CD4-positive, alpha-beta T cell treated with Interleukin-1 beta for 1 hour (primary cell): ENCODE data around the gene HHAT.
A peak's percentile ranks its signal among the peaks of the same experiment; 100 is the strongest.
"Not testable (repeated sequence)": the region's sequence is repeated elsewhere in the genome, so short reads cannot be mapped to it uniquely, and the experiment has no call there.

Experiments used
- DNase-seq, 2 donors: peaks; one replicate each; pipeline ENCODE4 v3.0.0-alpha.2; 2020 to 2022

Gene HHAT

GRCh38 chr1:210398466-210398865 is 69.8 kb downstream of the HHAT start:
- DNase-seq: no peak

DNA sequence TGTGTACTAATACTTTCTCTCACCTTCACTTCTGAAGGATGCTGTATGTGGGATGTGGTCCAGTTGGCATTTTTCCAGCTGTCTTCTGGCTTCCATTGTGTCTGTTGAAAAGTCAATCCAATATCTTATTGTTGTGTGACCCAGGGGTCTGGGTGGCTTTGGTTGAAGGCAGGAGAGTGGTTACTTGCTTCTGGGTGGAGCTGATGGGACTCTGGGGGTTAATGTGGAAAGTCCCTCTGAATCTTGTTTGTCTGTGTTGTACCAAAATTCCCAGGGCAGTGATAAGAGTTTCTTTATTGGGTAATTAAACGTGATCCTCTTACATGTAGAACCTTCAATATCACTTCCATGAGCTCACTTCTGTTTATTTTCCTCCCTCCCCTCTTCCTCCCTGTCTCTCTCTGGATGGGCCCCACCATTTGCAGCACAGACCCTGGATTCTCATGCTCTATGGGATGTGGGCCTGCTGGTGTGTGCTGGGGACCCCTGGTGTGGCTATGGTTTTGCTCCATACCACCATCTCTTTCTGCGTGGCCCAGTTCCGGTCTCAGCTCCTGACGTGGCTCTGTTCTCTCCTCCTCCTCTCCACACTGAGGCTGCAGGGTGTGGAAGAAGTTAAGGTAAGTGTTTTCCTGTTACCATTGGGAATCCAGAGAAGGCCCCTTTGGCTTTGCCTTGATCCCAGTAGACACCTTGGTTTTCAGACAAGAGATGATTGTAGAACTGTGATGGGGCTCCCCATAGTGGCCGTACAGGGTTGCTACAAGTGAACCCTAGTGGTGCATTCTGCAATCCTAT is 71.5 kb downstream of the HHAT start:
- peak; percentile 22 to 50 for DNase-seq

DNA sequence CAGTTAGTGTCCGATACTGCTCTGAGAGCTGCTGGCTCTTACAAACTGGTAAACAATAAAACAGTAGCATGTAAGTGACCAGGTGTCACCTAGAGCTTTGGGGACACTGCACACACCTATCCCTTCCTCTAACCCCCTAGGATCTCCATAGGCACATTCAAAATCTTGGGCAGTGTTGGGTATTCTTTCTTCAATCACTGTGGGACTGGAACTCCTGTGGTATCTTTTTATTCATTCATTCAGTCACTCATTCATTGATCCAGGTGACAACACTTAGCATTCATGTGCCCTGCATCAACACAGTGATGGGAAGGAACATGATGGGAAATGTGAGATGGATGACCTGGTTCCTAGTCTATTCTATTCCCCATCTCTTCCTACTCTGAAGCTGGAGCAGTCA is 73.9 kb downstream of the HHAT start:
- no peak for DNase-seq

GRCh38 chr1:210405316-210405715 is 76.6 kb downstream of the HHAT start:
- DNase-seq: no peak

GRCh38 chr1:210406341-210406740 is 77.6 kb downstream of the HHAT start:
- DNase-seq: not testable (repeated sequence)

DNA sequence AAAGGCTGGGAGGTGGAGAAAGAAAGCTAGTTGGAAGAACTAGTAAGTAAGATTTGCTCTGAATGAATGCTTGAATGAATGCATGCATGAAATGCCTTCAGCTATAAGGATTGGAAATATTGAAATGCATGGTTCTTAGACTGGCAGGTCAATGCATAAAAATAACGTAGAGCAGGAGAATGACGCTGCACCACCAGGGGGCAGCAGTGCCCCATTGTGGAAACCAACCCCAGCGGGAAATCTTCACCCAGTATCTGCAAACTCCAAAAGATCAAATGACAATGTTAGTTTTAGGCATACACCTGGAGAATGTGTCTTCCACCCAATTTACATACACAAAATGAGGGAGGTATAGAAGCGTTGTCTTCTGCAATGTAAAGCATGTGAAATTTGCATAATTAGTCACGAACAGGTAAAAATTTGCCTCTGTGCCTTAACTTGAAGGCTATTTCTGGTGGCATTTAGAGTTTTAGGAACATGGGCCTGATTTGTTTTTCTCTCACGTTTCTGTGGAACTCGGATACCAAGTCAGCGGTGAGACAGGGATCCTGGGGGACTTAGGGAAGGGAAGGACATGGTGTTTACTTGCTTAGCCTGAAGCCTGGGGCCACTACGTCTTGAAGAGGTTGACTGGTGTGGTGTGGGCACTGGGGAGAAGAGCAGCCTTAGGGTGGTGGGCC is 78.6 kb downstream of the HHAT start:
- peak; percentile 48 to 65 for DNase-seq

GRCh38 chr1:210407887-210408252 is 79.2 kb downstream of the HHAT start:
- DNase-seq: no peak

DNA sequence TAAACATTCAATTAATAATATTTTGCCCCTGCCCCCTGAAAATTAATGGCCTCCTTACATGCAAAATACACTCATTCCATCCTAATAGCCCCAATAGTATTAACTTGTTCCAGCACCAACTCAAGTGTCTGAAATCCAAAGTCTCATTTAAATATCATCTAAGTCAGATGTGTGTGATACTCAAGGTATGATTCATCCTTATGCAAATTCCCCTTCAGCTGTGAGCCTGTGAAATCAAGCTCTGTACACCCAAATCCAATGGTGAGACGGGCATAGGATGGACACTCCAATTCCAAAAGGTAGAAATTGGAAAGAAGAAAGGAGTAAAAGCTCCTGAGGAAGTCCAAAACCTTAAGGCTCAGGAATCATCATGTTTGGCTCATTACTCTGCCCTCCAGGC is 83.5 kb downstream of the HHAT start:
- no peak for DNase-seq

- no peak for DNase-seq
Observed at GRCh38 chr1:210413951-210414350, 85.2 kb downstream of the HHAT start.

GRCh38 chr1:210415846-210416448 is 87.2 kb downstream of the HHAT start:
- no peak for DNase-seq

GRCh38 chr1:210416681-210417080 is 88.0 kb downstream of the HHAT start:
- DNase-seq: no peak

GRCh38 chr1:210417881-210418280 is 89.2 kb downstream of the HHAT start:
- no peak for DNase-seq

- no peak for DNase-seq
Observed at GRCh38 chr1:210418863-210419650, 90.4 kb downstream of the HHAT start.

DNA sequence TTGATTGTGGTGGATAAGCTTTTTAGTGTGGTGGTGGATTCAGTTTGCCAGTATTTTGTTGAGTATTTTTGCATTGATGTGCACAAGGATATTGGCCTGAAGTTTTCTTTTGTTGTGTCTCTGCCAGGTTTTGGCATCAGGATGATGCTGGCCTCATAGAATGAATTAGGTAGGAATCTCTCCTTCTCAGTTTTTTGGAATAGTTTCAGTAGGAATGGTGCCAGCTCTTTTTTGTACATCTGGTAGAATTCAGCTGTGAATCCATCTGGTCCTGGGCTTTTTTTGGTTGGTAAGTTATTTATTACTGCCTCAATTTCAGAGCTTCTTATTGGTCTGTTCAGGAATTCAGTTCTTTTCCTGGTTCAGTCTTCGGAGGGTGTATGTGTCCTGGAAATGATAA is 98.0 kb downstream of the HHAT start:
- not testable (repeated sequence) for DNase-seq

GRCh38 chr1:210428696-210429095 is 100.0 kb downstream of the HHAT start:
- DNase-seq: no peak

GRCh38 chr1:210434223-210434622 is 105.5 kb downstream of the HHAT start:
- DNase-seq: no peak

- no peak for DNase-seq
Observed at GRCh38 chr1:210437111-210437510, 108.4 kb downstream of the HHAT start.

DNA sequence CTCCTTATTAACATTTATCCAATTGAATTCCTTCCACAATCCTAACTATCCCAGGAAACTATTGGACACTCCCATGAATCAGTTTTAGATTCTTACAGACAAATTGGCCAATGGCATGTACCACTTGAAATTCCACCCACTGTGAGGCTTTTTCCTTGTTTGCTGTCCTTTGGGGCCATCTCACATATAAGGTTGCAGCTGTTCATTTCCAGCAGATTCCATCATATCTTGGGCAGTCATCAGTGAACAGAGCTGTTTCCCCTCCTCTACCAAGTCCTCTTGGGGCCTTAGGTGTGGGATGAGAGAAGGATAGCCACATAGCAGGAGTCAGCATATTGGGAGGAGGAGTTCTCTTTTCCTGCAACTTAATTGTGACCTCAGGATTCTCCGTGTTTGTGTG is 109.1 kb downstream of the HHAT start:
- DNase-seq: no peak

GRCh38 chr1:210438928-210439841 is 110.5 kb downstream of the HHAT start:
- no peak for DNase-seq

DNA sequence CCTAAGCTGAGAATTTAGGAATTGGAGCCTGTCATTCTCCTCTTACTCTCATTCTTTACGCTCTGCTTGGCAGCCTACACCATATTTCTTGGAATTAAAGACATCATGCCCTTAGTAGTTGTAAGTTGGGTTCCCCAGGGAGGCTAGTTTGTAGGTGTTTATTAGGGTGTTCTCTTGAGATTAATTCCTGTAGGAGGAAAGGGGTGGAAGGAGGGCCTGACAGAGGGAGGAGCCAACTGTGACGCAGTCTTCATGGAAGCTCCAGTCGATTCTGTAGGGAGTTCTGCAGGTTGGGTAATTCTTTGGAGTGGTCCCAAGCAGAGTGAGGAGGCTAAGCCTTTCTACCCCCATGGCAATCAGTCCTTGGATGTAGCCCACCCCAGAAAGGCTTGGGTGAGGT is 111.4 kb downstream of the HHAT start:
- DNase-seq: no peak

- no peak for DNase-seq
Observed at GRCh38 chr1:210441028-210441427, 112.3 kb downstream of the HHAT start.

GRCh38 chr1:210445485-210445884 is 116.8 kb downstream of the HHAT start:
- DNase-seq: no peak
